SK-N-MC (cell line): ENCODE data around the gene RXFP4.

ENCODE experiments used
- EZH2 ChIP-seq: fragments of 200-600 bp; sonication (generic); IDR thresholded peaks from one replicate; pipeline ENCODE4 v1.6.1; 2017; ENCODE audit warnings: antibody characterized with exemption
- POLR2AphosphoS5 ChIP-seq: IDR thresholded peaks from 2 replicates; pipeline ENCODE4 v1.6.1; 2012; ENCODE audit warnings: mild to moderate bottlenecking, low read depth, low read length, borderline replicate concordance

DNA sequence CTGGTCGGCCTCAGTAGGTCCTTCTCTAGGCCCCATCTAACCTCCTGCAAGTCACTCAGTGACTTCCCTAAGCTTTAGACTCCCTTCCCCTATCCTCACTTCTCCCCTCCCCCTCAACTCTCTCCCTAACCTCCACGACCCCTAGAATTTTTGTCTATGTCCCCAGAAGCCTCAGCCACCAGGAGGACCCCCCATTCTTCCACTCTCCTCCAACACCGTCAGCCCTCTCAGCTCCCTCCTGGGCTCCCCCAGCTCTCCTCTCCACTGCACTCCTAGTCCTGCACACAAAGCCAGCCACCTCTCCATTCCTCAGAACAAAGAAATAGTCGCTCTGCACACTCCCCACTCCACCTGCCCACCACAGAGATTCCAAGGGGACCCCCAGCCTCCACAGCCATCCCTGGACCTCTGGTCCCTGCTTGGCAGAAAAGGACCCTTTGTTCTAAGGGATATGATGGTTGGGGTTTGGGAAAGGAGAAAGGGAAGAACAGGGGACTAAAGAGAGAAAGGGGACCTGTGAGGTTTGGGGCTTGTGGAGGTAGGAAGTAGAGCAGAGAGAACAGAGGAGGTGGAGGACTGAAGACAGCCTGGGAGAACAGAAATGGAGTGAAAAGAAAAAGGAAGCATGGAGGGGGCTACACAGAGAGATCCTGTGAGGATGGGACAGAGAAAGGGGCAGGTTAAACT, 34.1 kb downstream of the RXFP4 start:
- no peak for TF ChIP-seq POLR2AphosphoS5
- no peak for TF ChIP-seq EZH2
